SJSA1 (cell line): ENCODE results near the gene SLC31A2. TPM values are rescaled to one million over a fixed set of nuclear protein-coding genes. Genes with fewer than 3 reads are reported as not detected.

ENCODE experiments used
- DNase-seq, 2 experiments: peaks; one replicate each; pipeline ENCODE4 v3.0.0-alpha.2; 2015 to 2020; ENCODE audit warnings: low spot score in 2 of 2, low read depth in 1 of 2
- H3K27ac ChIP-seq: fragments of 250-450 bp; sonication (Bioruptor Pico); 2 replicates; pipeline ENCODE4 v1.5.1; 2020; ENCODE audit warnings: mild to moderate bottlenecking, moderate library complexity
- H3K27me3 ChIP-seq: fragments of 250-450 bp; sonication (Bioruptor Pico); replicated peaks from 2 replicates; pipeline ENCODE4 v1.5.1; 2020; ENCODE audit warnings: mild to moderate bottlenecking, moderate library complexity
- H3K36me3 ChIP-seq: fragments of 250-450 bp; sonication (Bioruptor Pico); 2 replicates; pipeline ENCODE4 v1.5.1; 2020; ENCODE audit warnings: mild to moderate bottlenecking
- H3K4me1 ChIP-seq: fragments of 250-450 bp; sonication (Bioruptor Pico); replicated peaks from 2 replicates; pipeline ENCODE4 v1.6.1; 2021; ENCODE audit warnings: mild to moderate bottlenecking
- H3K4me3 ChIP-seq: fragments of 250-450 bp; sonication (Bioruptor Pico); 2 replicates; pipeline ENCODE4 v1.5.1; 2020; ENCODE audit warnings: mild to moderate bottlenecking
- H3K9me3 ChIP-seq: fragments of 250-450 bp; sonication (Bioruptor Pico); replicated peaks from 2 replicates; pipeline ENCODE4 v1.5.1; 2020; ENCODE audit warnings: mild to moderate bottlenecking
- total RNA-seq: library from RNA; depleted of rRNA; stranded (reverse); fragments of >200 nt; shearing (Covaris generic); gene quantifications from 2 replicates; pipeline ENCODE4 v1.2.3, GENCODE V29; 2014; rRNA removed

Gene SLC31A2
- total RNA-seq, 1 experiment from 2014 or later: 7.9 TPM

- DNase-seq: no peak
- H3K36me3 ChIP-seq: peaks cover 88% of the 10 kb centered on the region
- H3K9me3 ChIP-seq: no peaks in the 10 kb centered on the region
- H3K27me3 ChIP-seq: no peaks in the 10 kb centered on the region
- no peak overlapping the region for H3K27ac ChIP-seq
- no peak overlapping the region for H3K4me3 ChIP-seq
- H3K4me1 ChIP-seq: peaks cover 21% of the 10 kb centered on the region
Observed at GRCh38 chr9:113184539-113184938, 33.7 kb downstream of the SLC31A2 start.

- DNase-seq: no peak
- Histone ChIP-seq H3K36me3 (peaks cover 90% of the 10 kb centered on the region), H3K9me3 (no peaks in the 10 kb centered on the region)
Observed at GRCh38 chr9:113185271-113185670, 34.5 kb downstream of the SLC31A2 start.

GRCh38 chr9:113186137-113186755, 35.4 kb downstream of the SLC31A2 start:
- Histone ChIP-seq H3K4me1 (peaks cover 21% of the 10 kb centered on the region), H3K4me3 (no peak overlapping the region), H3K27me3 (no peaks in the 10 kb centered on the region), H3K36me3 (peaks cover 89% of the 10 kb centered on the region), H3K27ac (no peak overlapping the region), H3K9me3 (no peaks in the 10 kb centered on the region)
- no peak for DNase-seq

More at GRCh38 chr9:113185271-113185670, 34.5 kb downstream of the SLC31A2 start:
- Histone ChIP-seq H3K4me3 (no peak overlapping the region), H3K27ac (no peak overlapping the region), H3K27me3 (no peaks in the 10 kb centered on the region), H3K4me1 (peaks cover 21% of the 10 kb centered on the region)

DNA sequence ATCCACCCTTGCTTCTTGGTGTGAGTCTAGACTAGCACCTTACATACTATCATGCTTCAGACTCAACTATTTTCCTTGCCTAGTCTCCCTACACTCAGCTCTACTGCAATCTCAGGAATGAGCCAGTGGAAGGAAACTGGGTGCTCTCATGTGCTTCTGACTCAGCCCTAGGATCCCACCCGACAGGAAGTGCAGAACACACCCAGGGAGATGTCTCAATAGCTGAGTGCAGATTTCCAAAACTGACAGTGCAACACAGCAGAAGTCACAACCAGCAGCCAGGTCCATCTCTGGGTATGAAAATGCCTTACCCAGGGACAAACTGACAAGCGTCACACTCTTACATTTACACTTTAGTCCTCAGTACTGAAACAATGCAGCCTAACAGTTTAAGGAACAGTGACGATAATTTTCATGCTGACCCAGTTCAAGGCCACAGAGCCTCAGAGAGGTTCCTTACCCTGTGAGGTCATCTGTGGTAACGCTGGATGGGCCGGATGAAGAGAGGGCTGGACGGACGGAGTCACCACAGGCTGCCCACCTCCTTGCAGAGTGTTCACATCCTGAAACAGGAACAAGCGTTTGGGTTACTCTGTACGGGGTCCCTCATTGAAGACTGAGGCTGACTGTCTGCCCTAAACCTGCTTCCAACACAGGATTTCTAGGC, 37.3 kb downstream of the SLC31A2 start:
- peak overlapping the region; percentile 11; the same call in 1 of the 2 replicates for H3K4me3 ChIP-seq

GRCh38 chr9:113192455-113192854, 41.6 kb downstream of the SLC31A2 start:
- Histone ChIP-seq H3K27me3 (no peaks in the 10 kb centered on the region), H3K36me3 (peaks cover 60% of the 10 kb centered on the region), H3K4me1 (peaks cover 17% of the 10 kb centered on the region), H3K27ac (no peak overlapping the region), H3K4me3 (no peak overlapping the region), H3K9me3 (no peaks in the 10 kb centered on the region)
- DNase-seq: no peak

More for the DNA sequence above, 37.3 kb downstream of the SLC31A2 start:
- Histone ChIP-seq H3K27me3 (no peaks in the 10 kb centered on the region), H3K9me3 (no peaks in the 10 kb centered on the region), H3K36me3 (peaks cover 81% of the 10 kb centered on the region), H3K27ac (peak overlapping the region; percentile 42), H3K4me1 (peaks cover 21% of the 10 kb centered on the region)
- peak; percentile 42 to 55 for DNase-seq

GRCh38 chr9:113199683-113200329, 49.0 kb downstream of the SLC31A2 start:
- Histone ChIP-seq H3K36me3 (peaks cover 66% of the 10 kb centered on the region), H3K9me3 (no peaks in the 10 kb centered on the region), H3K27me3 (no peaks in the 10 kb centered on the region), H3K27ac (no peak overlapping the region), H3K4me3 (no peak overlapping the region), H3K4me1 (no peaks in the 10 kb centered on the region)
- no peak for DNase-seq

GRCh38 chr9:113205432-113205831, 54.6 kb downstream of the SLC31A2 start:
- Histone ChIP-seq H3K4me1 (no peaks in the 10 kb centered on the region), H3K36me3 (peaks cover 62% of the 10 kb centered on the region), H3K27me3 (no peaks in the 10 kb centered on the region), H3K4me3 (no peak overlapping the region), H3K9me3 (no peaks in the 10 kb centered on the region), H3K27ac (no peak overlapping the region)
- no peak for DNase-seq

- Histone ChIP-seq H3K27me3 (no peaks in the 10 kb centered on the region), H3K4me1 (no peaks in the 10 kb centered on the region), H3K9me3 (no peaks in the 10 kb centered on the region), H3K36me3 (peaks cover 67% of the 10 kb centered on the region), H3K27ac (no peak overlapping the region), H3K4me3 (no peak overlapping the region)
- no peak for DNase-seq
Observed at GRCh38 chr9:113205861-113206260, 55.1 kb downstream of the SLC31A2 start.

- no peaks in the 10 kb centered on the region for H3K27me3 ChIP-seq
- H3K4me3 ChIP-seq: no peak overlapping the region
- DNase-seq: no peak
- H3K9me3 ChIP-seq: 0 out of 2 replicates have a peak, but pooled peaks cover 2% of the 10 kb centered on the region
- peaks cover 44% of the 10 kb centered on the region for H3K36me3 ChIP-seq
- no peak overlapping the region for H3K27ac ChIP-seq
- H3K4me1 ChIP-seq: no peaks in the 10 kb centered on the region
Observed at GRCh38 chr9:113210815-113211214, 60.0 kb downstream of the SLC31A2 start.

Other genes starting within 250 kb of the SLC31A2 start
- 0.05 TPM in 1 of 2 replicates, not detected in the other for gene ZNF883, start 138.8 kb upstream of the SLC31A2 start, total RNA-seq
- 0.31 and 1.00 TPM in 2 replicates for gene ZFP37, start 94.3 kb upstream of the SLC31A2 start, total RNA-seq
- gene FKBP15, start 70.3 kb downstream of the SLC31A2 start, total RNA-seq: 12.5 and 22.9 TPM in 2 replicates
- gene SLC31A1, start 70.5 kb downstream of the SLC31A2 start, total RNA-seq: 9.9 and 18.4 TPM in 2 replicates
- 33.2 and 48.3 TPM in 2 replicates for gene CDC26, start 124.6 kb downstream of the SLC31A2 start, total RNA-seq
- 29.9 and 33.0 TPM in 2 replicates for gene PRPF4, start 124.7 kb downstream of the SLC31A2 start, total RNA-seq
- gene RNF183, start 152.4 kb downstream of the SLC31A2 start, total RNA-seq: not detected in 2 replicates
- gene WDR31, start 189.3 kb downstream of the SLC31A2 start, total RNA-seq: 0.24 and 2.0 TPM in 2 replicates
- gene BSPRY, start 198.5 kb downstream of the SLC31A2 start, total RNA-seq: not detected in 2 replicates
- gene HDHD3, start 226.0 kb downstream of the SLC31A2 start, total RNA-seq: 1.5 and 5.8 TPM in 2 replicates